Superior temporal gyrus (tissue), 1 donor: Measurements from ENCODE around the gene FOXN3.
"Not testable (repeated sequence)": the region's sequence is repeated elsewhere in the genome, so short reads cannot be mapped to it uniquely, and the experiment has no call there.

Experiments used
- DNase-seq: peaks from one replicate; pipeline ENCODE4 v3.0.0-alpha.2; 2016; ENCODE audit errors: extremely low spot score

Gene FOXN3

GRCh38 chr14:89228921-89229639, 188.0 kb downstream of the FOXN3 start:
- DNase-seq, result no peak

GRCh38 chr14:89227496-89227836, 189.6 kb downstream of the FOXN3 start:
- DNase-seq, result no peak

- DNase-seq, result peak; percentile 21
Observed at GRCh38 chr14:89226801-89227495, 190.1 kb downstream of the FOXN3 start.

GRCh38 chr14:89225607-89226006, 191.4 kb downstream of the FOXN3 start:
- no peak for DNase-seq

GRCh38 chr14:89221109-89221810, 195.8 kb downstream of the FOXN3 start:
- DNase-seq, result no peak

GRCh38 chr14:89219051-89219450, 198.0 kb downstream of the FOXN3 start:
- DNase-seq, result no peak

GRCh38 chr14:89217891-89218290, 199.1 kb downstream of the FOXN3 start:
- DNase-seq, result no peak

GRCh38 chr14:89215531-89215930, 201.5 kb downstream of the FOXN3 start:
- DNase-seq, result no peak

- DNase-seq, result no peak
Observed at GRCh38 chr14:89215114-89215513, 201.9 kb downstream of the FOXN3 start.

GRCh38 chr14:89214221-89214965, 202.6 kb downstream of the FOXN3 start:
- peak; percentile 44 for DNase-seq

- DNase-seq, result no peak
Observed at GRCh38 chr14:89212386-89213235, 204.4 kb downstream of the FOXN3 start.

GRCh38 chr14:89209558-89209957, 207.5 kb downstream of the FOXN3 start:
- DNase-seq, result no peak

- DNase-seq, result no peak
Observed at GRCh38 chr14:89207925-89208328, 209.1 kb downstream of the FOXN3 start.

GRCh38 chr14:89206389-89207031, 210.5 kb downstream of the FOXN3 start:
- DNase-seq, result no peak

- DNase-seq, result no peak
Observed at GRCh38 chr14:89205137-89205740, 211.8 kb downstream of the FOXN3 start.

- no peak for DNase-seq
Observed at GRCh38 chr14:89202413-89203190, 214.4 kb downstream of the FOXN3 start.

- DNase-seq, result no peak
Observed at GRCh38 chr14:89201645-89202044, 215.4 kb downstream of the FOXN3 start.

- not testable (repeated sequence) for DNase-seq
Observed at GRCh38 chr14:89199357-89199756, 217.7 kb downstream of the FOXN3 start.

GRCh38 chr14:89198544-89199329, 218.3 kb downstream of the FOXN3 start:
- DNase-seq, result no peak
